K562 (cell line): ENCODE measurements around the gene MYCL. TPM values are rescaled to one million over a fixed set of nuclear protein-coding genes. Genes with fewer than 3 reads are reported as not detected.

Source experiments
- EWSR1 ChIP-seq: fragments of 450-650 bp; IDR thresholded peaks from 2 replicates; pipeline ENCODE4 v1.6.1; 2018; ENCODE audit warnings: borderline replicate concordance, mild to moderate bottlenecking, low read depth, moderate library complexity; ENCODE audit not compliant: partially characterized antibody
- LCOR ChIP-seq: sonication (generic); formaldehyde crosslinking; IDR thresholded peaks from 2 replicates; pipeline ENCODE4 v1.8.0; 2022; ENCODE audit warnings: mild to moderate bottlenecking, missing genetic modification reagents
- MTA1 ChIP-seq: fragments of 450-650 bp; IDR thresholded peaks from 2 replicates; pipeline ENCODE4 v1.6.1; 2017; ENCODE audit warnings: borderline replicate concordance
- NCOA4 ChIP-seq: fragments of 450-650 bp; IDR thresholded peaks from 2 replicates; pipeline ENCODE4 v1.6.1; 2018; ENCODE audit warnings: mild to moderate bottlenecking; ENCODE audit not compliant: partially characterized antibody
- PHF20 ChIP-seq: fragments of 450-650 bp; IDR thresholded peaks from 2 replicates; pipeline ENCODE4 v1.6.1; 2018; ENCODE audit not compliant: partially characterized antibody
- POU5F1 ChIP-seq: fragments of 150-350 bp; IDR thresholded peaks from 2 replicates; pipeline ENCODE4 v1.6.1; 2014; ENCODE audit warnings: borderline replicate concordance, low read length, low read depth, mild to moderate bottlenecking; ENCODE audit not compliant: partially characterized antibody
- RBM39 ChIP-seq: fragments of 200-400 bp; formaldehyde crosslinking; optimal IDR thresholded peaks from 2 replicates; pipeline ENCODE3; 2018; ENCODE audit warnings: low read depth, low read length
- SMARCA4 ChIP-seq: fragments of 450-650 bp; IDR thresholded peaks from 2 replicates; pipeline ENCODE4 v1.6.1; 2016
- TEAD2 ChIP-seq: fragments of 450-650 bp; IDR thresholded peaks from 2 replicates; pipeline ENCODE4 v1.6.1; 2016; ENCODE audit warnings: missing genetic modification characterization, control low read depth, missing compliant biosample characterization
- ZKSCAN1 ChIP-seq: fragments of 150-350 bp; IDR thresholded peaks from 2 replicates; pipeline ENCODE4 v1.6.1; 2016; ENCODE audit warnings: low read depth, low read length
- ZNF589 ChIP-seq: fragments of 200-800 bp; sonication (Bioruptor generic); IDR thresholded peaks from 2 replicates; pipeline ENCODE4 v1.6.1; 2016; ENCODE audit warnings: low read depth, missing genetic modification characterization, missing compliant biosample characterization
- ZSCAN29 ChIP-seq: fragments of 450-650 bp; IDR thresholded peaks from 2 replicates; pipeline ENCODE4 v1.6.1; 2017
- polyA plus RNA-seq, 8 experiments: library from polyadenylated mRNA; depleted of rRNA in 4 of 8; stranded (reverse) in 5 of 8; unstranded in 3 of 8; fragments of >200 nt; fragmentation: Nextera tagmentation in 2 of 8; fragmentation: Illumina TruSeq in 1 of 8; extraction: Ambion mirVana in 2 of 8; extraction: Trizol in 1 of 8; gene quantifications; 2 replicates each; pipeline versions ENCODE4 v1.2.1 to v1.2.3, GENCODE V29; 2011 to 2014; ENCODE audit warnings: inconsistent platforms in 1 of 8, missing spikeins in 1 of 8
- total RNA-seq, 7 experiments: library from RNA; depleted of rRNA in 6 of 7; stranded (reverse); fragments of >200 nt in 6 of 7; fragmentation: Illumina TruSeq in 2 of 7; extraction: Trizol in 2 of 7; gene quantifications; 2 replicates each; pipeline versions ENCODE4 v1.2.1 to v1.2.3, GENCODE V29; 2011 to 2021; ENCODE audit warnings: low replicate concordance in 1 of 7
- TF ChIP-seq, protein P1 (sequence below), 2 experiments: fragments of 450-650 bp in 1 of 2; sonication (generic) in 1 of 2; formaldehyde crosslinking in 1 of 2; IDR thresholded peaks; 2 replicates each; pipeline versions ENCODE4 v1.7.1 to v1.9.0; 2016 to 2022; ENCODE audit warnings: inconsistent platforms in 1 of 2, mild to moderate bottlenecking in 1 of 2, missing genetic modification reagents in 1 of 2
- TF ChIP-seq, protein P2 (sequence below): fragments of 200-800 bp; sonication (Bioruptor generic); IDR thresholded peaks from 2 replicates; pipeline ENCODE4 v1.6.1; 2017; ENCODE audit warnings: missing genetic modification characterization, missing compliant biosample characterization

The MYCL gene
- total and polyA plus RNA-seq, 9 of the 15 experiments (the other 6 are each of a cell fraction or from before 2014, with no cell fraction given) = 3.5 to 22.0 (median 12.8) TPM

DNA sequence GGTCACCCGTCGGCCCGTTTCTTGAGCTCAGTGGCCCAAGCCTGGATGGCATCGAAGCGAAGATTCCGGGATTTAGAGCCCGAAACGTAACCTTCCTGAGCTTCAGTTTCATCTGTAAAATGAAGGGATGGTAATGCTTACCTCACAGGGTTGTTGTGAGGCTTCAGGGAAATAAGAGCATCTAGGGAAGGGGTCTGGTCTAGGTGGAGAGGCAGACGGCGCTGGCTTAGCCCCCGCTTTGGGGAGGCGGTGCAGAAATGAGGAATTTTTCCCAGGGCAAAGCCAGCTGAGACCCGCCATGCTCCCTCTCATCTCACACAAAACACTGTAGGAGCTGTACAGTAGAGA is 717 bp upstream of the MYCL start (continued):
- peak; percentile 86; the same call in 1 of the 2 replicates for TF ChIP-seq LCOR
- no peak for TF ChIP-seq ZNF589
- no peak for TF ChIP-seq TEAD2 (tag)
- no peak for TF ChIP-seq EWSR1
- 0 out of 2 replicates have a peak, but pooled peaks have one; percentile 28 for TF ChIP-seq ZSCAN29
- 0 out of 2 replicates have a peak, but pooled peaks have one; percentile 3 for TF ChIP-seq SMARCA4
- TF ChIP-seq POU5F1 = no peak
- 0 out of 2 replicates have a peak, but pooled peaks have one; percentile 1 for TF ChIP-seq ZKSCAN1
- TF ChIP-seq NCOA4 = no peak
- TF ChIP-seq RBM39 = no peak
- TF ChIP-seq, protein P1, sequence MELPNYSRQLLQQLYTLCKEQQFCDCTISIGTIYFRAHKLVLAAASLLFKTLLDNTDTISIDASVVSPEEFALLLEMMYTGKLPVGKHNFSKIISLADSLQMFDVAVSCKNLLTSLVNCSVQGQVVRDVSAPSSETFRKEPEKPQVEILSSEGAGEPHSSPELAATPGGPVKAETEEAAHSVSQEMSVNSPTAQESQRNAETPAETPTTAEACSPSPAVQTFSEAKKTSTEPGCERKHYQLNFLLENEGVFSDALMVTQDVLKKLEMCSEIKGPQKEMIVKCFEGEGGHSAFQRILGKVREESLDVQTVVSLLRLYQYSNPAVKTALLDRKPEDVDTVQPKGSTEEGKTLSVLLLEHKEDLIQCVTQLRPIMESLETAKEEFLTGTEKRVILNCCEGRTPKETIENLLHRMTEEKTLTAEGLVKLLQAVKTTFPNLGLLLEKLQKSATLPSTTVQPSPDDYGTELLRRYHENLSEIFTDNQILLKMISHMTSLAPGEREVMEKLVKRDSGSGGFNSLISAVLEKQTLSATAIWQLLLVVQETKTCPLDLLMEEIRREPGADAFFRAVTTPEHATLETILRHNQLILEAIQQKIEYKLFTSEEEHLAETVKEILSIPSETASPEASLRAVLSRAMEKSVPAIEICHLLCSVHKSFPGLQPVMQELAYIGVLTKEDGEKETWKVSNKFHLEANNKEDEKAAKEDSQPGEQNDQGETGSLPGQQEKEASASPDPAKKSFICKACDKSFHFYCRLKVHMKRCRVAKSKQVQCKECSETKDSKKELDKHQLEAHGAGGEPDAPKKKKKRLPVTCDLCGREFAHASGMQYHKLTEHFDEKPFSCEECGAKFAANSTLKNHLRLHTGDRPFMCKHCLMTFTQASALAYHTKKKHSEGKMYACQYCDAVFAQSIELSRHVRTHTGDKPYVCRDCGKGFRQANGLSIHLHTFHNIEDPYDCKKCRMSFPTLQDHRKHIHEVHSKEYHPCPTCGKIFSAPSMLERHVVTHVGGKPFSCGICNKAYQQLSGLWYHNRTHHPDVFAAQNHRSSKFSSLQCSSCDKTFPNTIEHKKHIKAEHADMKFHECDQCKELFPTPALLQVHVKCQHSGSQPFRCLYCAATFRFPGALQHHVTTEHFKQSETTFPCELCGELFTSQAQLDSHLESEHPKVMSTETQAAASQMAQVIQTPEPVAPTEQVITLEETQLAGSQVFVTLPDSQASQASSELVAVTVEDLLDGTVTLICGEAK (IDR thresholded peaks at IDR 0.05) = peak; percentile 4; the same call in 1 of the 2 replicates
- TF ChIP-seq, protein P1 (CRISPR knock-in tag; IDR thresholded peaks at IDR 0.05) = no peak
- TF ChIP-seq PHF20 = peak; percentile 14
- TF ChIP-seq, protein P2, sequence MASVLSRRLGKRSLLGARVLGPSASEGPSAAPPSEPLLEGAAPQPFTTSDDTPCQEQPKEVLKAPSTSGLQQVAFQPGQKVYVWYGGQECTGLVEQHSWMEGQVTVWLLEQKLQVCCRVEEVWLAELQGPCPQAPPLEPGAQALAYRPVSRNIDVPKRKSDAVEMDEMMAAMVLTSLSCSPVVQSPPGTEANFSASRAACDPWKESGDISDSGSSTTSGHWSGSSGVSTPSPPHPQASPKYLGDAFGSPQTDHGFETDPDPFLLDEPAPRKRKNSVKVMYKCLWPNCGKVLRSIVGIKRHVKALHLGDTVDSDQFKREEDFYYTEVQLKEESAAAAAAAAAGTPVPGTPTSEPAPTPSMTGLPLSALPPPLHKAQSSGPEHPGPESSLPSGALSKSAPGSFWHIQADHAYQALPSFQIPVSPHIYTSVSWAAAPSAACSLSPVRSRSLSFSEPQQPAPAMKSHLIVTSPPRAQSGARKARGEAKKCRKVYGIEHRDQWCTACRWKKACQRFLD (CRISPR knock-in tag) = no peak
- TF ChIP-seq MTA1 = 0 out of 2 replicates have a peak, but pooled peaks have one; percentile 4
- TF ChIP-seq, all 486 proteins: peak for 14
